Ishikawa (cell line): Measurements from ENCODE around the gene ACSF3.

ENCODE experiments used
- CEBPB ChIP-seq: IDR thresholded peaks from 2 replicates; pipeline ENCODE4 v1.6.1; 2012
- CREB1 ChIP-seq: IDR thresholded peaks from 2 replicates; pipeline ENCODE4 v1.6.1; 2012; ENCODE audit warnings: low read depth
- EGR1 ChIP-seq: IDR thresholded peaks from 2 replicates; pipeline ENCODE4 v1.6.1; 2012
- EP300 ChIP-seq: IDR thresholded peaks from 2 replicates; pipeline ENCODE4 v1.6.1; 2012; ENCODE audit warnings: borderline replicate concordance
- FOXM1 ChIP-seq: IDR thresholded peaks from 2 replicates; pipeline ENCODE4 v1.6.1; 2012; ENCODE audit warnings: low read depth, borderline replicate concordance
- MAX ChIP-seq: IDR thresholded peaks from 2 replicates; pipeline ENCODE4 v1.6.1; 2012
- NFIC ChIP-seq: IDR thresholded peaks from 2 replicates; pipeline ENCODE4 v1.6.1; 2012
- RAD21 ChIP-seq: IDR thresholded peaks from 2 replicates; pipeline ENCODE4 v1.6.1; 2012; ENCODE audit warnings: low read depth
- REST ChIP-seq: IDR thresholded peaks from 2 replicates; pipeline ENCODE4 v1.6.1; 2012; ENCODE audit warnings: low read depth, mild to moderate bottlenecking
- TAF1 ChIP-seq: IDR thresholded peaks from 2 replicates; pipeline ENCODE4 v1.6.1; 2012; ENCODE audit warnings: low read depth, mild to moderate bottlenecking
- TCF12 ChIP-seq: IDR thresholded peaks from 2 replicates; pipeline ENCODE4 v1.6.1; 2012; ENCODE audit warnings: low read depth
- TEAD4 ChIP-seq: IDR thresholded peaks from 2 replicates; pipeline ENCODE4 v1.6.1; 2012
- YY1 ChIP-seq: IDR thresholded peaks from 2 replicates; pipeline ENCODE4 v1.6.1; 2012; ENCODE audit warnings: low read depth
- ZBTB7A ChIP-seq: IDR thresholded peaks from 2 replicates; pipeline ENCODE4 v1.6.1; 2012; ENCODE audit warnings: low read depth
- TF ChIP-seq, protein P1 (sequence below): IDR thresholded peaks from 2 replicates; pipeline ENCODE4 v1.6.1; 2012

The ACSF3 gene

DNA sequence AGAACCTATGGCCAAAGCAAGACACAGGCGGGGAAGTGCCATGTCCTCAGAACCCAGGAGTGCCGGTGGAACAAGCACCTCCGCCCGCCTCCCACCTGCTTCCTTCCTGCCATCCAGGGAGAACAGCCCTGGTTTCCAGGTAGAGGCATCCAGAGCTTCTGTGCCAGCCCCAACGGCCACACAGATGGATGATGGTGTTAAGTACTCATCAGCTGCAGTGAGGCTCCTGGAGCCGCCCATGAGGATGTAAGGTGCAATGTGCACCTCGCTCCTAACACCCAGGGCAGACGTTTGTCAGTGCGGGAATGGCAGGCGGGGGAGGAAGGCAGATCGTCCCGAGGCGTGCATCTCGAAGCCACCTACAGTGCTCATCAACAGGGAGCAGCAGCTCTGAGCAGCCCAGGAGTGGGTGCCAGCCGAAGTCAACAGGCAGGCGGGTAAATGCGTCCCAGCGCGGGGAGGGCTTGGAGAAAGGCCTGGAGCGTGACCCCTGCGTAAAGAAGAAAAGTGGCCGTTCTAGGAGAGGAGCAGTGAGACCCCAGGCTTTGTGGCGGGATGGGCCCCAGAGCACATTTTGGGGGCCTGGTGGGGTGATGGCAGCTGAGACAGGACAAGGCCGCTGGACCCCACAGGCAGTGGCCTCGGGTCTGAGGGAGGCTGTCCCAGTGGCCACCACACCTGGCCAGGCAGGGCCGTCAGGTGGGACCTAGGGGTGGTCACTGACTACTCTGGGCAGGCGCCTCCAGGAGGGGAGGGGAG lies 46.1 kb upstream of the ACSF3 start:
- no peak for TF ChIP-seq EGR1
- no peak for TF ChIP-seq MAX
- TF ChIP-seq YY1 = no peak
- TF ChIP-seq, protein P1, sequence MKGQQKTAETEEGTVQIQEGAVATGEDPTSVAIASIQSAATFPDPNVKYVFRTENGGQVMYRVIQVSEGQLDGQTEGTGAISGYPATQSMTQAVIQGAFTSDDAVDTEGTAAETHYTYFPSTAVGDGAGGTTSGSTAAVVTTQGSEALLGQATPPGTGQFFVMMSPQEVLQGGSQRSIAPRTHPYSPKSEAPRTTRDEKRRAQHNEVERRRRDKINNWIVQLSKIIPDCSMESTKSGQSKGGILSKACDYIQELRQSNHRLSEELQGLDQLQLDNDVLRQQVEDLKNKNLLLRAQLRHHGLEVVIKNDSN = no peak
- TF ChIP-seq FOXM1 = no peak
- no peak for TF ChIP-seq NFIC
- no peak for TF ChIP-seq ZBTB7A
- TF ChIP-seq REST = no peak
- TF ChIP-seq EP300 = no peak
- no peak for TF ChIP-seq CREB1
- no peak for TF ChIP-seq RAD21
- TF ChIP-seq TEAD4 = no peak
- TF ChIP-seq CEBPB = no peak
- no peak for TF ChIP-seq TAF1
- no peak for TF ChIP-seq TCF12

GRCh38 chr16:89048090-89048725 lies 45.4 kb upstream of the ACSF3 start:
- TF ChIP-seq CEBPB (no peak), ZBTB7A (no peak), EGR1 (no peak), FOXM1 (no peak), MAX (no peak), CREB1 (no peak), REST (no peak), TAF1 (no peak), TEAD4 (no peak), RAD21 (no peak), EP300 (no peak), NFIC (no peak), TCF12 (no peak)
- TF ChIP-seq, protein P1 = no peak

DNA sequence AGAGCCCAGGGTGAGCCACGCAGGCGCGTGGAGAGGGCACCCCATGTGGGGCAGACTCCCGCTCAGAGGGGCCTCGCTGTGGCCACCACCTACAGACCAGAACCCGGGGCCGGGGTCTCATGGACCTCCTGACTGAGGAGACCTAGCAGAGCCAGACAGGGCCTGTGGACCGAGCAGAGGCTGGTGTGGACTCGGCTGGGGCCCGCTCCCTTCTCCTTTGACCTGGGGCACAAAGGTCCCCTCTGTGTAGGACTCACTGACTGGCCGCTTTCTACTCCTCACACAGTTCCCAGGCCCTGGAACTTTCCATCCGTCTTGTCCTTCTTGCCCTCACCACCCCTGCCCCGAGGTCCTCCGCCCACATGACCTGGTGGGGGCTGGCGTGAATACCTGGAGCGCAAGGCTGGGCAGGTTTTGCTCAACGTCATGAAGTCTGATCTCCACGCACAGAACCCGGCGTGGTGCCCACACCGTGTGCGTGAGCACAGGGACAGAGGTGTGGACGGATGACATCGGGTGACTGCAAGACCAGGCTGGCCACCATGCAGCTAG lies 44.7 kb upstream of the ACSF3 start:
- TF ChIP-seq CEBPB (no peak), ZBTB7A (no peak), TCF12 (no peak), NFIC (no peak), YY1 (no peak), FOXM1 (no peak), CREB1 (no peak), RAD21 (no peak), EP300 (no peak), EGR1 (no peak), TEAD4 (no peak), TAF1 (no peak), REST (no peak), MAX (no peak)
- TF ChIP-seq, protein P1 = no peak
